Endodermal cell (in vitro differentiated cells): Measurements from ENCODE around the gene KCNN3. TPM values are rescaled to one million over a fixed set of nuclear protein-coding genes. Genes with fewer than 3 reads are reported as not detected.

Experiments used
- DNase-seq: peaks from one replicate; pipeline ENCODE4 v3.0.0-alpha.2; 2017
- H3K27ac ChIP-seq: 2 replicates; pipeline ENCODE4 v1.5.1; 2013; ENCODE audit warnings: mild to moderate bottlenecking, low read depth, low read length, moderate library complexity
- H3K27me3 ChIP-seq: 2 replicates; pipeline ENCODE4 v1.6.1; 2013; ENCODE audit warnings: mild to moderate bottlenecking, low read length, moderate library complexity; ENCODE audit not compliant: insufficient read depth, control insufficient read depth, poor library complexity, severe bottlenecking
- H3K36me3 ChIP-seq: 2 replicates; pipeline ENCODE4 v1.7.0; 2013; ENCODE audit warnings: mild to moderate bottlenecking, low read length, moderate library complexity; ENCODE audit not compliant: control insufficient read depth, insufficient read depth
- H3K4me1 ChIP-seq: one replicate; pipeline ENCODE4 v1.7.0; 2013; ENCODE audit warnings: low read length; ENCODE audit not compliant: control insufficient read depth, insufficient read depth
- H3K4me3 ChIP-seq: 2 replicates; pipeline ENCODE4 v1.5.1; 2013; ENCODE audit warnings: mild to moderate bottlenecking, low read length, moderate library complexity
- H3K9ac ChIP-seq: 2 replicates; pipeline ENCODE4 v1.6.1; 2013; ENCODE audit warnings: mild to moderate bottlenecking, low read length, moderate library complexity; ENCODE audit not compliant: poor library complexity, severe bottlenecking; ENCODE audit errors: extremely low read depth
- H3K9me3 ChIP-seq: 2 replicates; pipeline ENCODE4 v1.6.1; 2013; ENCODE audit warnings: mild to moderate bottlenecking, low read length, moderate library complexity; ENCODE audit not compliant: control insufficient read depth
- H3K27ac Mint-ChIP-seq: 2 replicates; pipeline ENCODE4 v1.8.0; 2020; ENCODE audit warnings: mixed read lengths
- H3K27me3 Mint-ChIP-seq: 2 replicates; pipeline ENCODE4 v1.8.0; 2021; ENCODE audit warnings: mild to moderate bottlenecking, mixed read lengths; ENCODE audit not compliant: insufficient read depth
- H3K36me3 Mint-ChIP-seq: 2 replicates; pipeline ENCODE4 v1.8.0; 2020; ENCODE audit warnings: low read depth, mixed read lengths
- H3K4me1 Mint-ChIP-seq: 2 replicates; pipeline ENCODE4 v1.8.0; 2020; ENCODE audit warnings: mixed read lengths
- H3K4me3 Mint-ChIP-seq: 2 replicates; pipeline ENCODE4 v1.8.0; 2020; ENCODE audit warnings: mild to moderate bottlenecking, moderate library complexity, mixed read lengths
- H3K9me3 Mint-ChIP-seq: 2 replicates; pipeline ENCODE4 v1.8.0; 2020; ENCODE audit warnings: mild to moderate bottlenecking, mixed read lengths
- CTCF ChIP-seq: fragments of 200-600 bp; sonication (generic); conservative IDR thresholded peaks from 2 replicates; pipeline ENCODE4 v1.5.0; 2021; ENCODE audit warnings: antibody characterized with exemption, mild to moderate bottlenecking
- WGBS, 2 experiments: methylation state at CpG; one replicate each; pipeline versions ENCODE4 v1.1.5 to v1.1.7; 2013; ENCODE audit warnings: missing lambda C conversion rate in 2 of 2, mixed read lengths in 1 of 2; ENCODE audit not compliant: insufficient coverage in 1 of 2, insufficient read length in 1 of 2; 5-methylcytosine and 5-hydroxymethylcytosine counted together
- total RNA-seq, 2 donors: library from RNA; stranded (reverse); fragmentation: NEBNext Ultra II Directional in 1 of 2; extraction: Animal tissue kit (Norgen Biotek cat#: 25700) in 1 of 2; gene quantifications; 2 replicates in 1 of 2; 3 replicates in 1 of 2; pipeline ENCODE4 v1.2.1, GENCODE V29; 2021

The KCNN3 gene
- total RNA-seq, 2 donors from 2014 or later = 0.57 to 0.75 TPM

- Mint-ChIP-seq H3K4me3 (no peak overlapping the region), H3K9me3 (no peaks in the 10 kb centered on the region), H3K27me3 (no peaks in the 10 kb centered on the region), H3K36me3 (no peaks in the 10 kb centered on the region), H3K27ac (no peak overlapping the region), H3K4me1 (peaks cover 20% of the 10 kb centered on the region)
- no peak overlapping the region for H3K4me3 ChIP-seq
- H3K36me3 ChIP-seq = no peaks in the 10 kb centered on the region
- no peak for TF ChIP-seq CTCF
- H3K4me1 ChIP-seq = peaks cover 9% of the 10 kb centered on the region
- 93 to 94% methylated on average over 6 to 7 of the region's 8 CpGs for WGBS, 2 experiments
- H3K27me3 ChIP-seq = no peaks in the 10 kb centered on the region
- H3K9me3 ChIP-seq = no peaks in the 10 kb centered on the region
- H3K27ac ChIP-seq = no peak overlapping the region
- H3K9ac ChIP-seq = no peak overlapping the region
- no peak for DNase-seq
These were observed 27.4 kb downstream of the KCNN3 start for GRCh38 chr1:154842635-154843034.

DNA sequence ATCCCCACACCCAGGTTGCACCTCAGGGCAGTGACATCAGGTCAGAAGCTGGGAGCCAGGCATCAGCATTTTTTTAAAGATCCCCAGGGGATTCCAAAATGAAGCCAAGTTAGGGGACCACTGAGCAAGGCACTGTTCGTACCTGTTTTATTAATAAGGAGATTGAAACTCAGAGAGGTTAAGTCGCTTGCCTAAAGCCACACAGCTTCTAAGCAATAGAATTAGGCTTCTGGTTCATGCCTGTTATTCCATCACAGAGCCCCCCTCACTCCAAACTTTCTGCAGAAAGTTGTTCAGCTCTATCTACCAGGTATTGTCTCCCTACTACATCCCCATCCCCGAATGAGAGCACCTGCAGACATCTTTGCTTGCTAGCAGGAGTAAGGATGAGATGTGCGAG lies 28.7 kb downstream of the KCNN3 start:
- H3K9ac ChIP-seq = no peak overlapping the region
- Mint-ChIP-seq H3K27me3 (no peaks in the 10 kb centered on the region), H3K4me3 (no peak overlapping the region), H3K9me3 (no peaks in the 10 kb centered on the region), H3K36me3 (no peaks in the 10 kb centered on the region), H3K27ac (no peak overlapping the region), H3K4me1 (peaks cover 20% of the 10 kb centered on the region)
- 81 to 92% methylated on average over 2 to 4 of the region's 4 CpGs for WGBS, 2 experiments
- no peaks in the 10 kb centered on the region for H3K27me3 ChIP-seq
- H3K9me3 ChIP-seq = no peaks in the 10 kb centered on the region
- no peak overlapping the region for H3K27ac ChIP-seq
- H3K36me3 ChIP-seq = no peaks in the 10 kb centered on the region
- no peak for DNase-seq
- no peak for TF ChIP-seq CTCF
- H3K4me1 ChIP-seq = peaks cover 9% of the 10 kb centered on the region
- H3K4me3 ChIP-seq = no peak overlapping the region

- no peak overlapping the region for H3K4me3 Mint-ChIP-seq
- H3K9ac ChIP-seq = peak overlapping the region; percentile 34
- no peaks in the 10 kb centered on the region for H3K27me3 ChIP-seq
- H3K27me3 Mint-ChIP-seq = no peaks in the 10 kb centered on the region
- H3K36me3 Mint-ChIP-seq = no peaks in the 10 kb centered on the region
- no peaks in the 10 kb centered on the region for H3K9me3 Mint-ChIP-seq
- H3K27ac Mint-ChIP-seq = peak overlapping the region; percentile 64
- H3K27ac ChIP-seq = peak overlapping the region; percentile 41
- no peaks in the 10 kb centered on the region for H3K36me3 ChIP-seq
- 80 to 82% methylated on average over 14 to 19 of the region's 19 CpGs for WGBS, 2 experiments
- no peak for TF ChIP-seq CTCF
- no peak for DNase-seq
- H3K4me3 ChIP-seq = no peak overlapping the region
- H3K4me1 Mint-ChIP-seq = peaks cover 20% of the 10 kb centered on the region
- no peaks in the 10 kb centered on the region for H3K9me3 ChIP-seq
- H3K4me1 ChIP-seq = peaks cover 9% of the 10 kb centered on the region
These were observed 29.6 kb downstream of the KCNN3 start for GRCh38 chr1:154840269-154841176.
